Colonic mucosa (tissue), 4 donors: Measurements from ENCODE around the gene GDF7. TPM values are rescaled to one million over a fixed set of nuclear protein-coding genes. Genes with fewer than 3 reads are reported as not detected.

Experiments used
- DNase-seq: peaks from one replicate; pipeline ENCODE4 v3.0.0-alpha.2; 2020
- H3K27ac ChIP-seq: fragments of 200-600 bp; one replicate; pipeline ENCODE4 v1.8.0; 2021
- H3K27me3 ChIP-seq: fragments of 200-600 bp; one replicate; pipeline ENCODE4 v1.8.0; 2021
- H3K36me3 ChIP-seq: fragments of 200-600 bp; one replicate; pipeline ENCODE4 v1.8.0; 2021
- H3K4me1 ChIP-seq: fragments of 200-600 bp; one replicate; pipeline ENCODE4 v1.8.0; 2021; ENCODE audit warnings: mild to moderate bottlenecking
- H3K4me3 ChIP-seq: fragments of 200-600 bp; one replicate; pipeline ENCODE4 v1.8.0; 2021
- H3K9ac ChIP-seq, 2 donors: one replicate each; pipeline ENCODE4 v1.7.0; 2013; ENCODE audit warnings: control low read depth in 2 of 2, low read depth in 2 of 2, low read length in 2 of 2
- H3K9me3 ChIP-seq: fragments of 200-600 bp; one replicate; pipeline ENCODE4 v1.8.0; 2021
- intact Hi-C: fragments of 100-400 bp; cut with DNase I; formaldehyde crosslinking; loops from one replicate; pipeline ENCODE4 v1.14.1; 2022
- total RNA-seq, 2 donors: library from RNA; stranded (reverse); fragmentation: NEBNext Ultra II Directional in 1 of 2; extraction: Animal tissue kit (Norgen Biotek cat#: 25700) in 1 of 2; gene quantifications; one replicate each; pipeline ENCODE4 v1.2.1, GENCODE V29; 2021
- TF ChIP-seq, protein P1 (sequence below): fragments of 200-600 bp; IDR thresholded peaks from one replicate; pipeline ENCODE4 v1.8.0; 2022; ENCODE audit warnings: antibody characterized with exemption, mild to moderate bottlenecking
- donor health status: healthy.
- donor health status: DM: no; HTN: no; CAD: no.
- donor health status: DM: no; HTN: no; CAD: no.

The GDF7 gene
- total RNA-seq, 2 donors from 2014 or later = 0.05 to 0.11 TPM

- Histone ChIP-seq H3K9me3 (no peaks in the 10 kb centered on the region), H3K9ac (no peak overlapping the region), H3K27me3 (no peaks in the 10 kb centered on the region), H3K4me1 (peaks cover 20% of the 10 kb centered on the region), H3K27ac (no peak overlapping the region), H3K4me3 (no peak overlapping the region), H3K36me3 (no peaks in the 10 kb centered on the region)
- intact Hi-C loops = no loop called here
- no peak for DNase-seq
- TF ChIP-seq, protein P1, sequence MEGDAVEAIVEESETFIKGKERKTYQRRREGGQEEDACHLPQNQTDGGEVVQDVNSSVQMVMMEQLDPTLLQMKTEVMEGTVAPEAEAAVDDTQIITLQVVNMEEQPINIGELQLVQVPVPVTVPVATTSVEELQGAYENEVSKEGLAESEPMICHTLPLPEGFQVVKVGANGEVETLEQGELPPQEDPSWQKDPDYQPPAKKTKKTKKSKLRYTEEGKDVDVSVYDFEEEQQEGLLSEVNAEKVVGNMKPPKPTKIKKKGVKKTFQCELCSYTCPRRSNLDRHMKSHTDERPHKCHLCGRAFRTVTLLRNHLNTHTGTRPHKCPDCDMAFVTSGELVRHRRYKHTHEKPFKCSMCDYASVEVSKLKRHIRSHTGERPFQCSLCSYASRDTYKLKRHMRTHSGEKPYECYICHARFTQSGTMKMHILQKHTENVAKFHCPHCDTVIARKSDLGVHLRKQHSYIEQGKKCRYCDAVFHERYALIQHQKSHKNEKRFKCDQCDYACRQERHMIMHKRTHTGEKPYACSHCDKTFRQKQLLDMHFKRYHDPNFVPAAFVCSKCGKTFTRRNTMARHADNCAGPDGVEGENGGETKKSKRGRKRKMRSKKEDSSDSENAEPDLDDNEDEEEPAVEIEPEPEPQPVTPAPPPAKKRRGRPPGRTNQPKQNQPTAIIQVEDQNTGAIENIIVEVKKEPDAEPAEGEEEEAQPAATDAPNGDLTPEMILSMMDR = no peak
Measured at GRCh38 chr2:20630967-20631366, 36.0 kb upstream of the GDF7 start.

DNA sequence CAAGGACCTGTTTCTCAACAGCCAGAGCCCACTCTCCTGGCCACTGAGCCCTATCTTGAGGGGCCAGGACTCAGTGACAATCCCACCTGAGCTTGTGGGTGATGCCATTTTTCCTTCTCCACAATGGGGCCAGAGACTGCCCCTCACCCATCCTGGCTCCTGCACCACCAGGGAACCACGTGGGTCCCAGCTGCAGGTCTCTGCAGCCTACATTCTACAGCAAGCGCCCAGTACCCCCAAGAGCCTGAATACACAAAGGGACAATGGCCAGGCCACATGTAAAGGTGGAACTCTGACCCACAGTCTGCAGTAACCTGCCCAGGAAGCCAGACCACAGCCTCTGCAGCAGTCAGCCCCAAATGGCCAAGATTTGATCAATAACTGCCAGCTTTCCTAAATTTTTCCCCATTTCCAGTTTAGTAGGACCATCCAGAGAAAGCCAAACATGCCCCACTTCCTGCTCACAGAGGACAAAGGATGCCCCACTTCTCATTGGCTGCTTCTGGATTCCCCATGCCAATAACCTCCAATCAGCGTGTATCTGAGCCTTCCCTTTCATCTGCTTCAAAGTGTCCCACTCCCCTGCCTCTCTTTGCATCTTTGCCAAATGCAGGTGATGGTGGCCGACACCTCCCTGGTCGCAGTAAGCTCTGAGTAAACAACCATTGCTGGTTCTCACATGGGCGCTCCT lies 35.2 kb upstream of the GDF7 start:
- Histone ChIP-seq H3K9ac (no peak overlapping the region), H3K9me3 (no peaks in the 10 kb centered on the region), H3K27me3 (no peaks in the 10 kb centered on the region), H3K4me1 (peaks cover 20% of the 10 kb centered on the region), H3K27ac (no peak overlapping the region), H3K36me3 (no peaks in the 10 kb centered on the region), H3K4me3 (no peak overlapping the region)
- DNase-seq = no peak
- TF ChIP-seq, protein P1 = no peak
- intact Hi-C loops = no loop called here

DNA sequence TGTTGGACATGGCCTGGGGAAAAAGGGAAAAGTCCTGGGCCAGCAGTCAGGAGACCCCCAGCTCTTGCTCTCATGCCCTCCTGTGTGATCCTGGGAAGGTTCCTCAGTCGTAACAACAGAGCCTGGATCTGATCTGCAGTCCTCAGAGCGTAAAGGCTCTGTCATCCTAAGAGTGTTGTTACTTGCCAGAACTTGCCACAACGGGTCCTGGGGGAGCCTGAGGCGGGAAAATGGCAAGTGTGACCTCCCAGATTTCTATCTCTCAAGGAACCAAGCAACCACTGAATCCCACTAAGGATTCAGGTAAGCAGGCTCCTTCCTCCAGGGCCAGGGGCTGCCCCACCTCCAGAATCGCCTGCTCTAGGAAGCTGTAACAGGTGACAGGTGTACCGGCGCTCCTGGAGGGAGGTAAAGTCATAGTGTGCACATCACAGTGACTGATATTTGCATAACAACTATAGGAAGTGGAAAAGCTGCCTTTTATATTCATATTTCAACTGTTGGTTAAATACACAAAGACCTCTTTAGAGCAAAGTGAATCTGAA lies 34.4 kb upstream of the GDF7 start:
- H3K27ac ChIP-seq = no peak overlapping the region
- H3K27me3 ChIP-seq = no peaks in the 10 kb centered on the region
- H3K9ac ChIP-seq = no peak overlapping the region
- TF ChIP-seq, protein P1 = no peak
- no peak overlapping the region for H3K4me3 ChIP-seq
- H3K4me1 ChIP-seq = peaks cover 20% of the 10 kb centered on the region
- intact Hi-C loops = no loop called here
- DNase-seq = no peak
- no peaks in the 10 kb centered on the region for H3K36me3 ChIP-seq
- no peaks in the 10 kb centered on the region for H3K9me3 ChIP-seq

- no peaks in the 10 kb centered on the region for H3K27me3 ChIP-seq
- no peaks in the 10 kb centered on the region for H3K9me3 ChIP-seq
- DNase-seq = no peak
- intact Hi-C loops = no loop called here
- H3K36me3 ChIP-seq = no peaks in the 10 kb centered on the region
- H3K4me1 ChIP-seq = peaks cover 20% of the 10 kb centered on the region
- TF ChIP-seq, protein P1 = no peak
- no peak overlapping the region for H3K4me3 ChIP-seq
- H3K9ac ChIP-seq = no peak overlapping the region
- H3K27ac ChIP-seq = peak overlapping the region; percentile 60
Measured at GRCh38 chr2:20633001-20633400, 33.9 kb upstream of the GDF7 start.

GRCh38 chr2:20633794-20634506 lies 33.0 kb upstream of the GDF7 start:
- TF ChIP-seq, protein P1 = peak; percentile 18
- peak; percentile 74 for DNase-seq
- Histone ChIP-seq H3K9me3 (no peaks in the 10 kb centered on the region), H3K27ac (peak overlapping the region; percentile 60), H3K27me3 (no peaks in the 10 kb centered on the region), H3K36me3 (no peaks in the 10 kb centered on the region), H3K4me3 (no peak overlapping the region), H3K4me1 (peaks cover 20% of the 10 kb centered on the region), H3K9ac (peak overlapping the region; percentile 54 to 71)
- intact Hi-C loops = no loop called here
